PC-9 (cell line): ENCODE data around the gene MTERF1. TPM values are rescaled to one million over a fixed set of nuclear protein-coding genes. Genes with fewer than 3 reads are reported as not detected.

Experiments
- BruUV-seq: library from RNA; stranded (reverse); fragments of 400-500 nt; replicated peaks from 2 replicates; lab custom pipeline; 2021; lab: Mats Ljungman, UMichigan
- CTCF ChIA-PET: fragments of 300-600 bp; sonication (Branson Sonifier 250); formaldehyde crosslinking; loops from one replicate; lab custom pipeline; 2022; ENCODE audit warnings: antibody characterized with exemption; lab: Charles Lee
- POLR2A ChIA-PET: fragments of 300-600 bp; sonication (Branson Sonifier 250); formaldehyde crosslinking; loops from one replicate; lab custom pipeline; 2022; ENCODE audit warnings: antibody characterized with exemption; ENCODE audit not compliant: unreplicated experiment; lab: Charles Lee
- DNase-seq, 2 experiments: peaks; one replicate each; pipeline versions ENCODE4 v3.0.0 to v3.0.0-alpha.2; 2015 to 2022; ENCODE audit warnings: mixed read lengths in 1 of 2
- H2AFZ ChIP-seq: fragments of 200-600 bp; sonication (generic); 2 replicates; pipeline ENCODE4 v1.8.1; 2017; ENCODE audit warnings: antibody characterized with exemption
- H3F3A ChIP-seq: fragments of 200-600 bp; sonication (generic); 2 replicates; pipeline ENCODE4 v1.8.1; 2017; ENCODE audit warnings: antibody characterized with exemption, mild to moderate bottlenecking, low read depth; ENCODE audit not compliant: insufficient read depth
- H3K27ac ChIP-seq: fragments of 200-600 bp; sonication (generic); 2 replicates; pipeline ENCODE4 v1.6.1; 2016; ENCODE audit warnings: mixed run types
- H3K27me3 ChIP-seq: fragments of 200-600 bp; sonication (generic); 2 replicates; pipeline ENCODE4 v1.6.1; 2016; ENCODE audit warnings: low read depth, mixed run types; ENCODE audit not compliant: insufficient read depth
- H3K36me3 ChIP-seq: fragments of 200-600 bp; sonication (generic); 2 replicates; pipeline ENCODE4 v1.6.1; 2016; ENCODE audit warnings: low read depth, mixed run types
- H3K4me1 ChIP-seq: fragments of 200-600 bp; sonication (generic); replicated peaks from 2 replicates; pipeline ENCODE4 v1.6.1; 2016; ENCODE audit warnings: mixed run types; ENCODE audit not compliant: insufficient read depth
- H3K4me2 ChIP-seq: fragments of 200-600 bp; sonication (generic); 2 replicates; pipeline ENCODE4 v1.6.1; 2017; ENCODE audit warnings: mixed run types
- H3K4me3 ChIP-seq: fragments of 200-600 bp; sonication (generic); 2 replicates; pipeline ENCODE4 v1.6.1; 2016; ENCODE audit warnings: mixed run types
- H3K79me2 ChIP-seq: fragments of 200-600 bp; sonication (generic); 2 replicates; pipeline ENCODE4 v1.6.1; 2017; ENCODE audit warnings: low read depth, mixed run types
- H3K9me2 ChIP-seq: fragments of 200-600 bp; sonication (generic); 2 replicates; pipeline ENCODE4 v1.8.1; 2017; ENCODE audit warnings: mild to moderate bottlenecking; ENCODE audit not compliant: insufficient read depth
- H3K9me3 ChIP-seq: fragments of 200-600 bp; sonication (generic); 2 replicates; pipeline ENCODE4 v1.8.1; 2016; ENCODE audit warnings: low read depth; ENCODE audit not compliant: insufficient read depth
- H4K20me1 ChIP-seq: fragments of 200-600 bp; sonication (generic); 2 replicates; pipeline ENCODE4 v1.8.1; 2017; ENCODE audit not compliant: insufficient read depth
- CTCF ChIP-seq: fragments of 200-600 bp; sonication (generic); conservative IDR thresholded peaks from 2 replicates; pipeline ENCODE4 v1.6.1; 2017; ENCODE audit warnings: mixed run types, antibody characterized with exemption, mild to moderate bottlenecking, moderate library complexity
- EZH2 ChIP-seq: fragments of 200-600 bp; sonication (generic); IDR thresholded peaks from 2 replicates; pipeline ENCODE4 v1.8.0; 2017; ENCODE audit warnings: antibody characterized with exemption, low read depth
- intact Hi-C: fragments of 100-400 bp; cut with micrococcal nuclease; formaldehyde crosslinking; loops from one replicate; pipeline ENCODE4 v1.10.0; 2022; ENCODE audit not compliant: unreplicated experiment
- total RNA-seq: library from RNA; stranded (reverse); gene quantifications from 2 replicates; pipeline ENCODE4 v1.2.3, GENCODE V29; 2021

MTERF1 gene
- total RNA-seq, 1 experiment from 2014 or later = 16.9 TPM

GRCh38 chr7:91883676-91884362, 3.3 kb upstream of the MTERF1 start:
- Histone ChIP-seq H3K4me2 (no peak overlapping the region), H3F3A (no peaks in the 10 kb centered on the region), H4K20me1 (no peaks in the 10 kb centered on the region), H3K79me2 (peaks cover 16% of the 10 kb centered on the region), H2AFZ (no peak overlapping the region), H3K9me3 (no peaks in the 10 kb centered on the region), H3K4me3 (no peak overlapping the region), H3K27me3 (no peaks in the 10 kb centered on the region), H3K36me3 (no peaks in the 10 kb centered on the region), H3K9me2 (no peaks in the 10 kb centered on the region), H3K27ac (no peak overlapping the region), H3K4me1 (peaks cover 12% of the 10 kb centered on the region; the same call in 1 of the 2 replicates)
- no peak for DNase-seq
- CTCF ChIA-PET = no interaction called here
- TF ChIP-seq CTCF (no peak), EZH2 (no peak)
- POLR2A ChIA-PET = no interaction called here
- no TSS peak for BruUV-seq
- intact Hi-C loops = no loop called here

- no peaks in the 10 kb centered on the region for H3F3A ChIP-seq
- TSS peak; percentile 61 for BruUV-seq
- intact Hi-C loops = loop anchor here (1.0 to 2.0 kb wide), 9 partner anchors 50 to 797 kb away; partner anchors contain the start of genes AKAP9, GATAD1, LRRD1 and PEX1
- ChIA-PET POLR2A (interaction anchor here (0.6 to 0.7 kb wide), 2 partner anchors 240 to 697 kb away, joined by 3 to 4 read pairs; no protein-coding TSS in a partner anchor), CTCF (interaction anchor here (0.6 to 2.3 kb wide), 4 partner anchors 13 to 73 kb away, joined by 3 to 16 read pairs (median 4); no protein-coding TSS in a partner anchor)
- no peaks in the 10 kb centered on the region for H3K9me2 ChIP-seq
- TF ChIP-seq CTCF = no peak
- no peak for TF ChIP-seq EZH2
- no peaks in the 10 kb centered on the region for H3K27me3 ChIP-seq
- H3K27ac ChIP-seq = 0 out of 2 replicates have a peak overlapping the region, but pooled peaks have one; percentile 35
- no peaks in the 10 kb centered on the region for H4K20me1 ChIP-seq
- H3K4me3 ChIP-seq = peak overlapping the region; percentile 95
- DNase-seq = no peak
- peak overlapping the region; percentile 77 for H3K4me2 ChIP-seq
- H2AFZ ChIP-seq = peak overlapping the region; percentile 98
- no peaks in the 10 kb centered on the region for H3K9me3 ChIP-seq
- H3K79me2 ChIP-seq = peaks cover 21% of the 10 kb centered on the region
- H3K36me3 ChIP-seq = no peaks in the 10 kb centered on the region
- H3K4me1 ChIP-seq = peaks cover 12% of the 10 kb centered on the region; the same call in 1 of the 2 replicates
Measured at GRCh38 chr7:91880016-91880412, 488 bp downstream of the MTERF1 start.

GRCh38 chr7:91876391-91877133, 3.9 kb downstream of the MTERF1 start:
- Histone ChIP-seq H3K4me1 (peaks cover 12% of the 10 kb centered on the region; the same call in 1 of the 2 replicates), H3F3A (no peaks in the 10 kb centered on the region), H3K9me2 (no peaks in the 10 kb centered on the region), H3K36me3 (no peaks in the 10 kb centered on the region), H4K20me1 (no peaks in the 10 kb centered on the region), H3K9me3 (no peaks in the 10 kb centered on the region), H3K79me2 (peaks cover 21% of the 10 kb centered on the region), H3K4me2 (no peak overlapping the region), H3K4me3 (no peak overlapping the region), H2AFZ (no peak overlapping the region), H3K27ac (no peak overlapping the region), H3K27me3 (no peaks in the 10 kb centered on the region)
- no peak for DNase-seq
- ChIA-PET CTCF (no interaction called here), POLR2A (interaction anchor here (0.8 kb wide), 1 partner anchor 941 kb away, joined by 11 read pairs; no protein-coding TSS in a partner anchor)
- intact Hi-C loops = no loop called here
- BruUV-seq = no TSS peak
- TF ChIP-seq CTCF (no peak), EZH2 (no peak)
